Measurements from ENCODE around the gene KDM4F.

KDM4F gene

DNA sequence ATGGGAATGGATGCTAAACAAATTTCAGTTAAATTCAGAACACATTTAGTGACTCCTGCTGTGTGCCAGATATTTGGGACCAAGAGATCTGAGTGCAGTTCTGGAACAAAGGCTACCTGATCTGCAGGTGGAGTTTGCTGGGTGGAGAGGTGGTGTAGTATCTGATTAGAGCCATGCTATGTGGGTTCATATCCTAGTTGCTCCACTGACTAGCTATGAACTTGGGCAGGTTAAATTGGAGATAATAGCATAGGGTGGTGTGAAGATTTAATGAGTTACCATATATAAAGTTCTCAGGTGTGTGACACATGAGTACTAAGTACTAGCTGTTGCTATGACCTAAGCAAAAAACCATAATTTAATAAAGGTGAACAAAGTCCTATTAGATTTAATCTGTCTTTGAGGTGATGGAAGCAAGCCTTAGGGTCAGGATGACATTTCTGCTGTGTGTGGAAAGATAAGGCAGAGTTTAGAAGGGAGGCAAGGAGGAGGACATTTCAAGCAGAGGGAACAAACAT is 42.5 kb downstream of the KDM4F start:
- no peak for DNase-seq (ENCODE audit: low spot score)

DNA sequence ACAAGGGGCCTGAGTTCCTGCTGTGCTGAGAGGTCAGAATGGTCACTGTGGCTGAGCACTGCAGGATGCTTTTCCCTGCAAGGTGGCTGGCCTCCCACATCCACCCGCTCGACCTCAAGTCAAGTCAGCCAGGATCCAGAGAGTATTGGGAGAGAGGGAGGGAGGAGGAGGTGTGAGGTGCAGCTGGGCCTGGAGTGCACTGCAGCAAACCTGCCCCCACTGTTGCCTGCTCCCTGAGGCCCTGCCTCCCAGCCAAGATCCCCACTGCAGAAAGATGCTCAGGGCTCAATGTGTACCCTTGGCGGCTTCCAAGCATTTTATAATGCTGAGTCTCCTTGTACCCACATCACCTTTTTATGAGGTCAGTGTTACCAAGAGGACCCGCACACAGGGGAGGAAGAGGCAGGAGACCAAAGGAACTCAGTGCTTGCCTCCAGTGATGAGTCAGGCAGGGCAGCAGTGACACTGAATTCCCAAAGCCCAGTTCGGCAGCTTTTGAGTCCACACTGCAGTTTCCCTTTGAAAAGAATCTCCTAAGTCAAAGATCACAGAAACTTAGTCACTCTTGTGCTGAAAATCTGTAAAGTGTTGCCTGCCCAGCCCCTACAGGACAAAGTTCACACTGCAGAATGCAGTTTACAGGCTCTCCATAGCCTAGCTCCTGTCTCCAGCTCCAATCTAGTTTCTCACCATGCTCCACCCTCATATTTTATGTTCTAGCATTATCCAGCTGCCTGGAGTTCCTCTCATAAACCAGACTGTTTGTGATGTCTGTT is 43.5 kb downstream of the KDM4F start:
- peak; percentile 40 for DNase-seq (ENCODE audit: low spot score)

DNA sequence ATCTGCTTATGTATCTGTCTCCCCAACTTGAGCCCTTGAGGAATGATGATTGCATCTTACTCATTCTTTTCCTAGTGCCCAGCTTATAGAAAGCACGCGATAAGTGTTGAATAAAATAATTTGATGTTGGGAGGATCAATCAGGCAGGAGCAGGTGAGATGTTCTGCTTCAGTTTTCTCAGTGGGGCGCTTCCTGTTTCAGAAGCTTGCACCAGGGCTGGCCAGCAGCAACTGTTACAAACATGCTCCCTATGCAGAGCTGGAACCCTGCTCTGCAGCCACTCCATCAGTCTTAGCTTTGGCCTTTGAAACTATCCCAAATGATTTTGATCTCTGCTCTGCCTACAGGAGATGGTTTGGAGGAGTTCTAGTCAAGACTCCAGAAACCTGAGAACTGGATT is 44.3 kb downstream of the KDM4F start:
- DNase-seq (ENCODE audit: low spot score): no peak

DNA sequence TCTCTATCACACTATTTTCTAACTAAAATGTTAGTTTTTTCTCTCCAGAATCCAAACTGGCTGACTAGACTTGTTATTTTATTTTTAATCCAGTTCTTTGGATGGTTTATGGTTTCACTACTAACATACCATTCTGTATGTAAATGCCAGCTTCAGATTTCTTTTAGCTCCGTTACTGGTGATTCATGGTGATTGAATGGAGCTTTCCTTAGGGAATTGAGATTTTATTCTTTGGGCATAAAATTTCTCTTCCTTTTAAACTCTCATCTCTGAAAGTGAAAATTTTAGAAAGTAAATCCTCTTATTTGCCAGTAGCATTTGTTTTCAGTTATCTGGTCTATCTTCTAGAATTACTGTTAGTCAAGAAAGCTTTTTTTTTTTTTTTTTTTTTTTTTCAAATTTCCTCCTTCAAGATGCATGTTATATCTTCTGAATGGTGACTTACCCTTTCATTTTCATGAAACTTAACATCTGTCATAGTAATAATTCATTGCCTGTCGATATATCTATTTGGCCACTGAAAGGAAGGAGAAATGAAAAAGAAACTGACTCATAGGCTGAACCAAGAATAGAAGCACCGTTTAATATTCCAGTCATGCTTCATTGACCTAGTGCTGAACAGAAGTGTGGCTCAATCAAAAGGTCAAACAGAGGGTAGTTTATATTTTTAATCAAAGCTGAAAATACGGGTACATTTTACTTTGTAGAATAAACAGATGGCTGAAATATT is 46.8 kb downstream of the KDM4F start:
- no peak for DNase-seq (ENCODE audit: low spot score)

DNA sequence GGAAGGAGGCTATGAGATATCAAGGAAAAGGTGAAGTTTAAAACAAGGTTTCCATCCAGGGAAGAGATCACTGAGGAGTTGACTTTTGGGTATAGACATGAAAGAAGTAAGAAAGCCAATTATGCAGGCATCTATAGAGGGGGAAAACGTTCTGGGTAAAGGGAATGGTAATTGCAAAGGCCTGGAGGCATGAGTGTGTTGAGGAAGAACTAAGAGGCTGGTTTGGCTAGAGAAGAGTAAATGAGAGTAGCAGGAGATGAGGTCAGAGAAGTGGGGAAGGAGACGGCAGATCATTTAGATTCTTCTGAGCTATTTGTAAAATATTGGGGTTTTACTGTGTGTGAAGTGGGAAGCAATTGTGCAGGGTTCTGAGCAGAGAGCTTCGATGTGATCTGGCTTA is 48.0 kb downstream of the KDM4F start:
- DNase-seq (ENCODE audit: low spot score): no peak

DNA sequence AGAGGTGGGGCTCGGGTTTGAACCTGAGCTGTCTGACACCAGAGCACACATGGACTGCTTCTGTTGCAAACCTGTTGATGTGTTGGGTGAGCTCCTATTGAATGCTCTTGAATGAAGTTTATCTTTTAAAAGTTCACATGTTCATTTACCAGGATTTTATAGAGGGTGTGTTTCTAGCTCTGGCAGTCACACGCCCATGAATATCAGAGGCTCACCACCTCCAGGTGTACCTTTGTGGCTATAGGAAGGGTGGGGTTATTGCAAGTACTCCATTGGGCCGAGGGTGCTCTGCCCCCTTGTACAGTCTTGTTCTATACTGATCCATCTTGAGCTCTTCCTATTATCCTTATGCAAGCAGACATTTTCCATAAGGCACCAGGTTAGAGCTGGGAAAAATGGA is 49.6 kb downstream of the KDM4F start:
- DNase-seq (ENCODE audit: low spot score): no peak

DNA sequence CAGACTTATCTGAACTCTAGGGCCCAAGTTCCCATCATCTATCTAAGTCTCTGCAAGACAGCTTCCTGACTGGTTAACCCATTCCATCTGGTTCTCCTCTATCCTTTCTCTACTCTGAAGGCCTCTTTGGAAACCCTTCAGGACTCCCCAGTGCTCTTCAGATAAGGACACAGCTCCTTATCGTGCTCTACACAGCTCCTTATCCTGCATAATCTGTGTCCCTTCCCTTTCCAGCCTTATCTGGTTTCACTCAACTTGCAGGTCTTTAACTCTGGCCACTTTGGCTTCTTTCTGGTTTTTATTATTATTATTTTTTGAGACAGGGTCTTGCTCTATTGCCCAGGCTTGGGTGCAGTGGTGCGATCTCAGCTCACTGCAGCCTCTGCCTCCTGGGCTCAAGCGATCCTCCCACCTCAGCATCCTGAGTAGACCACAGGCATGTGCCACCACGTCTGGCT is 51.0 kb downstream of the KDM4F start:
- DNase-seq (ENCODE audit: low spot score): no peak
